AG04449 (cell line): Measurements from ENCODE around the gene EGR2.

ENCODE experiments used
- CTCF ChIA-PET: fragments of 350-600 bp; formaldehyde crosslinking; extraction: SDS; loops from one replicate; lab custom pipeline; 2021; ENCODE audit warnings: antibody characterized with exemption; lab: Yijun Ruan, JAX
- POLR2A ChIA-PET: fragments of 400-600, 350-600 bp; formaldehyde crosslinking; extraction: SDS; loops from one replicate; lab custom pipeline; 2020; ENCODE audit warnings: antibody characterized with exemption, inconsistent platforms; lab: Yijun Ruan, JAX
- DNase-seq: peaks from one replicate; pipeline ENCODE4 v3.0.0-alpha.2; 2010; ENCODE audit warnings: low read depth, low spot score
- H3K4me3 ChIP-seq: 2 replicates; pipeline ENCODE4 v1.5.1; 2011; ENCODE audit warnings: low read depth, mild to moderate bottlenecking, control low read depth, low read length
- CTCF ChIP-seq: IDR thresholded peaks from one replicate; pipeline ENCODE4 v1.5.1; 2011; ENCODE audit warnings: mild to moderate bottlenecking, moderate library complexity, low read length, control low read depth, inconsistent platforms; ENCODE audit not compliant: insufficient read depth; ENCODE audit errors: missing control alignments

The EGR2 gene

GRCh38 chr10:62795762-62796161, 20.4 kb downstream of the EGR2 start:
- H3K4me3 ChIP-seq: no peak overlapping the region
- ChIA-PET POLR2A (no interaction called here), CTCF (interaction anchor here (1.1 kb wide), 1 partner anchor 199 kb away, joined by 3 read pairs; no protein-coding TSS in a partner anchor)
- no peak for TF ChIP-seq CTCF
- DNase-seq: no peak

DNA sequence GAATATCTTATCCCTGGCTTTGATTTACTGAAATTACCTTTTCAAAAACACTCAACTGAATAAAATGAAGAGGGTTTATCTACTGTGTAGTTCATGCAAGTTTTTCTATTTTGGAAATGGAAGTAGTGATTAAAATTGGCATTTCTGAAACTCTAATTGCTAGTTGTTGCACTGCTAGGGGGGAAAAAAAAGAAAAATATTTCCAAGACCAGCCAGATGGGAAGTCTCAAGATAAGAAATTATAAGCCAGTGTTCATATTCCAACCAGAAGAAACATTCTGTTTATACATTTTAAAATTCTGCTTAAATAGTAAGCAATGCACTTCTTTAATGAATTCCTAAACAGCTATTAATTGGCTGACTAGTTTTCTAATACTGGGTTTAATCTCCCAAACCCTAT, 21.1 kb downstream of the EGR2 start:
- ChIA-PET POLR2A (no interaction called here), CTCF (interaction anchor here (1.1 to 1.2 kb wide), 2 partner anchors 9 to 198 kb away, joined by 3 to 4 read pairs; partner anchors contain the start of gene ADO)
- no peak for TF ChIP-seq CTCF
- H3K4me3 ChIP-seq: no peak overlapping the region
- DNase-seq: no peak

GRCh38 chr10:62794306-62794705, 21.9 kb downstream of the EGR2 start:
- DNase-seq: no peak
- ChIA-PET POLR2A (no interaction called here), CTCF (interaction anchor here (1.2 kb wide), 1 partner anchor 9 kb away, joined by 4 read pairs; the partner anchor contains the start of gene ADO)
- H3K4me3 ChIP-seq: no peak overlapping the region
- no peak for TF ChIP-seq CTCF

- H3K4me3 ChIP-seq: no peak overlapping the region
- CTCF ChIA-PET: no interaction called here
- POLR2A ChIA-PET: no interaction called here
- TF ChIP-seq CTCF: no peak
- no peak for DNase-seq
Observed at GRCh38 chr10:62792261-62792660, 23.9 kb downstream of the EGR2 start.

DNA sequence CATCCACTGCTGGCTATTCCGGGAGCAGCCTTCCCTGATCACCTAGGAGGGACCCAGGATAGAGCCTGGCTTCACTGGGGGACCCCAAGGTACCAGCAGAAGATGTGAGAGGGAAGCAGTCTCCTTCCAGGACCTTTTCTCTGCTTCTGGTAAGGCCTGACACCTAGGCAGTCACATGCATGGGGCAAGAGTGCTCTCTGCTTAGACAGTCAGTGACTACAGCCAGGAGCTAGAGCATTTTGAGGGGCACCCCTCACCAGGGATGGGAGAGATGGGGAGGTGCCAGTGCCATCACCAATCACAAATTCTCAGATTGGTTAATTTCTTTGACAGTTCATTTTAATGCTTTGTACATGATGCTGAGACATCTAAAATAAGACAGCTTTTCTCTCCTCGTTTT, 25.6 kb downstream of the EGR2 start:
- POLR2A ChIA-PET: no interaction called here

More for the DNA sequence above, 25.6 kb downstream of the EGR2 start:
- H3K4me3 ChIP-seq: no peak overlapping the region
- TF ChIP-seq CTCF: no peak
- CTCF ChIA-PET: interaction anchor here (1.2 kb wide), 1 partner anchor 27 kb away, joined by 3 read pairs; no protein-coding TSS in a partner anchor
- no peak for DNase-seq
